ENCODE results near the gene IFNAR2. TPM values are rescaled to one million over a fixed set of nuclear protein-coding genes. Genes with fewer than 3 reads are reported as not detected.

The IFNAR2 gene
- total RNA-seq, 1 donor from 2014 or later: 34.5 TPM

GRCh38 chr21:33259428-33259827 lies 29.7 kb downstream of the IFNAR2 start:
- peaks cover 27% of the 10 kb centered on the region for H3K4me1 ChIP-seq
- DNase-seq (no peak), ATAC-seq (no peak)
- H3K4me3 ChIP-seq: no peak overlapping the region
- H3K27me3 ChIP-seq (ENCODE audit: low read depth): no peaks in the 10 kb centered on the region
- H3K27ac ChIP-seq: no peak overlapping the region
- no peaks in the 10 kb centered on the region for H3K9me3 ChIP-seq
- peaks cover 68% of the 10 kb centered on the region for H3K36me3 ChIP-seq
- intact Hi-C loops (cut with DNase I): no loop called here
- TF ChIP-seq, protein P1, sequence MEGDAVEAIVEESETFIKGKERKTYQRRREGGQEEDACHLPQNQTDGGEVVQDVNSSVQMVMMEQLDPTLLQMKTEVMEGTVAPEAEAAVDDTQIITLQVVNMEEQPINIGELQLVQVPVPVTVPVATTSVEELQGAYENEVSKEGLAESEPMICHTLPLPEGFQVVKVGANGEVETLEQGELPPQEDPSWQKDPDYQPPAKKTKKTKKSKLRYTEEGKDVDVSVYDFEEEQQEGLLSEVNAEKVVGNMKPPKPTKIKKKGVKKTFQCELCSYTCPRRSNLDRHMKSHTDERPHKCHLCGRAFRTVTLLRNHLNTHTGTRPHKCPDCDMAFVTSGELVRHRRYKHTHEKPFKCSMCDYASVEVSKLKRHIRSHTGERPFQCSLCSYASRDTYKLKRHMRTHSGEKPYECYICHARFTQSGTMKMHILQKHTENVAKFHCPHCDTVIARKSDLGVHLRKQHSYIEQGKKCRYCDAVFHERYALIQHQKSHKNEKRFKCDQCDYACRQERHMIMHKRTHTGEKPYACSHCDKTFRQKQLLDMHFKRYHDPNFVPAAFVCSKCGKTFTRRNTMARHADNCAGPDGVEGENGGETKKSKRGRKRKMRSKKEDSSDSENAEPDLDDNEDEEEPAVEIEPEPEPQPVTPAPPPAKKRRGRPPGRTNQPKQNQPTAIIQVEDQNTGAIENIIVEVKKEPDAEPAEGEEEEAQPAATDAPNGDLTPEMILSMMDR (IDR thresholded peaks at IDR 0.05): no peak

- no peak for DNase-seq
- intact Hi-C loops (cut with DNase I): no loop called here
- Histone ChIP-seq H3K36me3 (peaks cover 63% of the 10 kb centered on the region), H3K27me3 (ENCODE audit: low read depth) (no peaks in the 10 kb centered on the region), H3K9me3 (no peaks in the 10 kb centered on the region), H3K4me3 (no peak overlapping the region), H3K4me1 (peaks cover 27% of the 10 kb centered on the region), H3K27ac (no peak overlapping the region)
- TF ChIP-seq, protein P1 (IDR thresholded peaks at IDR 0.05): no peak
- ATAC-seq: no peak
Observed at GRCh38 chr21:33259995-33260394, 30.3 kb downstream of the IFNAR2 start.

GRCh38 chr21:33261635-33262034 lies 31.9 kb downstream of the IFNAR2 start:
- H3K4me1 ChIP-seq: peaks cover 33% of the 10 kb centered on the region
- no peaks in the 10 kb centered on the region for H3K9me3 ChIP-seq
- H3K36me3 ChIP-seq: peaks cover 46% of the 10 kb centered on the region
- TF ChIP-seq, protein P1 (IDR thresholded peaks at IDR 0.05): no peak
- no peaks in the 10 kb centered on the region for H3K27me3 ChIP-seq (ENCODE audit: low read depth)
- ATAC-seq (no peak), DNase-seq (peak; percentile 62)
- intact Hi-C loops (cut with DNase I): no loop called here
- H3K4me3 ChIP-seq: no peak overlapping the region
- no peak overlapping the region for H3K27ac ChIP-seq

- H3K27ac ChIP-seq: no peak overlapping the region
- no peak for ATAC-seq
- H3K4me1 ChIP-seq: peaks cover 44% of the 10 kb centered on the region
- no peak overlapping the region for H3K4me3 ChIP-seq
- H3K9me3 ChIP-seq: no peaks in the 10 kb centered on the region
- TF ChIP-seq, protein P1 (IDR thresholded peaks at IDR 0.05): no peak
- no peaks in the 10 kb centered on the region for H3K27me3 ChIP-seq (ENCODE audit: low read depth)
- DNase-seq: no peak
- intact Hi-C loops (cut with DNase I): no loop called here
- peaks cover 34% of the 10 kb centered on the region for H3K36me3 ChIP-seq
Observed at GRCh38 chr21:33262921-33263320, 33.2 kb downstream of the IFNAR2 start.

- DNase-seq (no peak), ATAC-seq (no peak)
- peaks cover 34% of the 10 kb centered on the region for H3K36me3 ChIP-seq
- TF ChIP-seq, protein P1 (IDR thresholded peaks at IDR 0.05): no peak
- H3K27ac ChIP-seq: no peak overlapping the region
- no peak overlapping the region for H3K4me3 ChIP-seq
- H3K9me3 ChIP-seq: no peaks in the 10 kb centered on the region
- peaks cover 53% of the 10 kb centered on the region for H3K4me1 ChIP-seq
- no peaks in the 10 kb centered on the region for H3K27me3 ChIP-seq (ENCODE audit: low read depth)
- intact Hi-C loops (cut with DNase I): no loop called here
Observed at GRCh38 chr21:33264561-33264960, 34.8 kb downstream of the IFNAR2 start.

DNA sequence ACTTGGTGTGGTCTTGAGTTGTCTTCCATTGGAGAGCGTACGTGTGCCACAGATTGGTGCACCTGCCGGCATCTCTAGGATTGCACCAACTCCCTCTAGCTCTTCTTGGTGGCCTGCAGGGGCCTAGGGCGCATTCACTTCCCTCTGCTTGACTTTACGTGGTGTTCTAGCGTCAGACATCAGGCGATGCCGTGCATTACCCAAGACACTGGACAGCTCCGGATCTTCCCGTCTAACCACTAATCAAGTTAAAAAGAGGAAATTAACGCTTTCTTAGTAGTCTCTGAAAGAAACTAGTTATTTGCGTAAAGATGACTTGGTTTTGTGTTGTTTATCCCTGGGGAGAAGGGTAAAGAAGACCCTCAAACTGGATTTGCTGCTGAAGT lies 35.9 kb downstream of the IFNAR2 start:
- H3K27ac ChIP-seq: peak overlapping the region; percentile 91
- peaks cover 34% of the 10 kb centered on the region for H3K36me3 ChIP-seq
- peaks cover 45% of the 10 kb centered on the region for H3K4me1 ChIP-seq
- ATAC-seq (peak; percentile 61 to 83), DNase-seq (peak; percentile 86)
- peak overlapping the region; percentile 82 for H3K4me3 ChIP-seq
- no peaks in the 10 kb centered on the region for H3K9me3 ChIP-seq
- intact Hi-C loops (cut with DNase I): no loop called here
- TF ChIP-seq, protein P1 (IDR thresholded peaks at IDR 0.05): no peak
- no peaks in the 10 kb centered on the region for H3K27me3 ChIP-seq (ENCODE audit: low read depth)
